ENCODE measurements around the gene RNPEPL1.

The RNPEPL1 gene

GRCh38 chr2:240553956-240554480, 14.3 kb upstream of the RNPEPL1 start:
- peaks cover 44% of the 10 kb centered on the region for H3K36me3 Mint-ChIP-seq (ENCODE audit: low read depth)
- H3K27ac Mint-ChIP-seq: no peak overlapping the region
- DNase-seq: no peak
- peaks cover 35% of the 10 kb centered on the region for H3K4me1 Mint-ChIP-seq
- no peak for TF ChIP-seq CTCF (IDR thresholded peaks at IDR 0.05)
- H3K4me3 Mint-ChIP-seq: no peak overlapping the region
- peaks cover 23% of the 10 kb centered on the region for H3K9me3 Mint-ChIP-seq
- H3K27me3 Mint-ChIP-seq (ENCODE audit: low read depth, poor library complexity): peaks cover 2% of the 10 kb centered on the region

- Mint-ChIP-seq H3K9me3 (peaks cover 22% of the 10 kb centered on the region), H3K36me3 (ENCODE audit: low read depth) (peaks cover 44% of the 10 kb centered on the region), H3K4me1 (peaks cover 43% of the 10 kb centered on the region), H3K27ac (no peak overlapping the region), H3K4me3 (no peak overlapping the region), H3K27me3 (ENCODE audit: low read depth, poor library complexity) (peaks cover 3% of the 10 kb centered on the region)
- TF ChIP-seq CTCF (IDR thresholded peaks at IDR 0.05): no peak
- no peak for DNase-seq
These were observed 13.4 kb upstream of the RNPEPL1 start for GRCh38 chr2:240554767-240555493.

- H3K27ac Mint-ChIP-seq: no peak overlapping the region
- no peak for TF ChIP-seq CTCF (IDR thresholded peaks at IDR 0.05)
- peaks cover 15% of the 10 kb centered on the region for H3K9me3 Mint-ChIP-seq
- peaks cover 36% of the 10 kb centered on the region for H3K36me3 Mint-ChIP-seq (ENCODE audit: low read depth)
- H3K27me3 Mint-ChIP-seq (ENCODE audit: low read depth, poor library complexity): peaks cover 3% of the 10 kb centered on the region
- DNase-seq: no peak
- H3K4me3 Mint-ChIP-seq: no peak overlapping the region
- peaks cover 44% of the 10 kb centered on the region for H3K4me1 Mint-ChIP-seq
These were observed 12.6 kb upstream of the RNPEPL1 start for GRCh38 chr2:240555541-240556250.

- Mint-ChIP-seq H3K27ac (no peak overlapping the region), H3K4me1 (peaks cover 46% of the 10 kb centered on the region), H3K9me3 (peaks cover 6% of the 10 kb centered on the region), H3K4me3 (no peak overlapping the region), H3K27me3 (ENCODE audit: low read depth, poor library complexity) (peaks cover 3% of the 10 kb centered on the region), H3K36me3 (ENCODE audit: low read depth) (peaks cover 27% of the 10 kb centered on the region)
- TF ChIP-seq CTCF (IDR thresholded peaks at IDR 0.05): peak; percentile 27
- DNase-seq: peak; percentile 46
These were observed 11.7 kb upstream of the RNPEPL1 start for GRCh38 chr2:240556553-240557100.

GRCh38 chr2:240557101-240557751, 11.1 kb upstream of the RNPEPL1 start:
- Mint-ChIP-seq H3K9me3 (no peaks in the 10 kb centered on the region), H3K27me3 (ENCODE audit: low read depth, poor library complexity) (peaks cover 3% of the 10 kb centered on the region), H3K4me3 (no peak overlapping the region), H3K4me1 (peaks cover 45% of the 10 kb centered on the region), H3K27ac (no peak overlapping the region), H3K36me3 (ENCODE audit: low read depth) (peaks cover 21% of the 10 kb centered on the region)
- DNase-seq: no peak
- no peak for TF ChIP-seq CTCF (IDR thresholded peaks at IDR 0.05)

All from nephron progenitor cell (in vitro differentiated cells).